Right renal cortex interstitium (tissue), 3 donors: ENCODE results near the gene CEMIP2. TPM values are rescaled to one million over a fixed set of nuclear protein-coding genes. Genes with fewer than 3 reads are reported as not detected.

Experiments
- DNase-seq, 3 donors: peaks; one replicate each; pipeline ENCODE4 v3.0.0-alpha.2; 2013; ENCODE audit warnings: low read depth in 3 of 3, low spot score in 2 of 3
- polyA plus RNA-seq, 3 donors: library from polyadenylated mRNA; unstranded; fragments of 120-200 nt; gene quantifications; one replicate each; pipeline ENCODE4 v1.2.1, GENCODE V29; 2013; ENCODE audit not compliant: insufficient read length in 3 of 3

Gene CEMIP2
- polyA plus RNA-seq, 3 donors = 26.3 to 27.9 (median 27.7) TPM

DNA sequence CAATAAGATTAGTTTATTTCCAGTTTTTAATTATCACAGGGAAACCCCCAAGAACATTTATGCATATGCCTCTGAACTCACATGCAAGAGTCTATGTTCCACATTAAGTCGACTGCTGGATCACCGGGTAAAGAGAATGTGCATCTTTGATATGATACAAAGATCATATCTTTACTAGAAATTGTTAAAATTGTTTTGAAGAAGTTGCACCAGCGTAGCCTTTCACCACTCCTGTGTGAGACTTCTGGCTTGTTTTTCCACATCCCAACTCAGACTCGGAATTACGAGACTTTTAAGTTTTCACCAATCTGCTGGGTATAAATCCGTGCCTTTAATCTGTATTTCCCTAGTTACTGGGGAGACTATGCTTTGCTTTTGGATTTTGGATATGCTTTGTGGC, 113.2 kb downstream of the CEMIP2 start:
- DNase-seq = no peak

DNA sequence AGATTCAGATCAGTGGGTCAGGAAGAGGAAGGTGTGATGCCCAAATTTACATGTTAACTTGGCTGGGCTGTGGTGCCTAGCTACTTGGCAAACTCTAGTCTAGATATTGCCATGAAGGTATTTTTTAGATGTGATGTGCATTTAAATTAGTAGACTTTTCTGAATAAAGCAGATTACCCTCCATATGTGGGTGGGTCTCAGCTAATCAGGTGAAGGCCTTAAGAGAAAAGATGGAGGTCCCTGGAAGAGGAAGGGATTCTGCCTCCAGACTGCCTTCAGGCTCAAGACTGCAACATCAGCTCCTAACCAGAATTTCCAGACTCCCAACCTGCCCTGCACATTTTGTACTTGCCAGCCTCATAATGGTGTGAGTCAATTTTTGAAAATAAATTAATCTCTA, 115.8 kb downstream of the CEMIP2 start:
- no peak for DNase-seq

DNA sequence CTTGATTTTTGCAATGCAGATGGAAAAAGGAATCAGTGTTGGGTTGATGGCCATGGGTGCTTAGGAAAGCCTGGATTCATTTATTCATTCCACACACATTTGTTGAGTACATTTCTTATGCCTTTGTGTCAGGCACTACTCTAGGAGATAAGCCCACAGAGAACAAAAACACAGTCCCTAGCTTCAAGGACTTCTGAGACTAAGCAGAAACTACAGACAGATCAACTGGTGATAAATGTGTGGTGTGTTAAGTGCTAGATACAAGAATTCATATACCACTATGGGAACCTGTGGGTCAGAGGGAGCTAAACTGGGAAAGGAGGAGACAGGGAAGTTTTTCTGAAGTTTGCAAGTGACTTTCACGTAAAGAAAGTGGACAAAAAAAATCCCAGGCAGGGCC, 119.9 kb downstream of the CEMIP2 start:
- DNase-seq = no peak

DNA sequence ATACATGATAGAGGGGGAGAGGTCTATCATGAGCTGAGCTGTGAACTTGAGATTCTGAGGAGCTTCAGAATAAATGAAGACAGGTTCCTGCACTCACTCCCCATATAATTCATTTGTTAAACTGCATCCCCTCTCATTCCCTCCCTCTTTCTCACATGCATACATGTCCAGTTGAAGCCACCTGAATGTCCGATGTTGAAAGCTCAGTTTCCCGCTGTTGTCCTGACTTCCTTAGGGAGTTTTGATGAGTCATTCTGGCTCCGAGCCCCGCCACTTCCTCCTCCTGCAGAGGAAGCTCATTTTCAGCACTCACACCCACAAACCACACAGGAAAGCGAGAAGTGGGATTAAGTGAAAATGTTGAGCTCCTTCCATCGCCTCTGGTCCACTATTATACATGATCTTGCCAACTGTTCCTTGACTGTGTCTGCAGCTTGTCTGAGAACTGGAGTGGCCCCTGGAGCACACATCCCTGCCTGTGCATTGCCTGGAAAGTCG, 121.2 kb downstream of the CEMIP2 start:
- no peak for DNase-seq

DNA sequence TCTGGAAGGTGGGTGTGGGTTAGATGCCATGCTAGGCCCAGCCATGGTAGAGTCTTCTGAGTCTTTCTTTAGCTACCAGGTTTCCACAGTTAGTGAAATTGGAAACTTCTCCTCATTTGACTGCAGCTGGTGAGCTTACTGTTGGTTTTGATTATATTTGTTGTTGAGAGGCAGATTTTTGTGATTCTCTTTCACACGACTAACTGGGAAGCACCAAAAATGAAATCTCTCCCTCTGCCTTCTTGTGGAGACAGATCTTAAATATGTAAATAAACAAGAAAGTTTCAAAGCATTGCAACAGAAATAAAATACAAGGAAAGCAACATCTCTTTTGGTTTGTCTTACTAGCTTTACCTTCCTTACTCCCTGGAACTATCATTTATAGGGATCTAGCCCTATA, 122.2 kb downstream of the CEMIP2 start:
- DNase-seq = no peak

DNA sequence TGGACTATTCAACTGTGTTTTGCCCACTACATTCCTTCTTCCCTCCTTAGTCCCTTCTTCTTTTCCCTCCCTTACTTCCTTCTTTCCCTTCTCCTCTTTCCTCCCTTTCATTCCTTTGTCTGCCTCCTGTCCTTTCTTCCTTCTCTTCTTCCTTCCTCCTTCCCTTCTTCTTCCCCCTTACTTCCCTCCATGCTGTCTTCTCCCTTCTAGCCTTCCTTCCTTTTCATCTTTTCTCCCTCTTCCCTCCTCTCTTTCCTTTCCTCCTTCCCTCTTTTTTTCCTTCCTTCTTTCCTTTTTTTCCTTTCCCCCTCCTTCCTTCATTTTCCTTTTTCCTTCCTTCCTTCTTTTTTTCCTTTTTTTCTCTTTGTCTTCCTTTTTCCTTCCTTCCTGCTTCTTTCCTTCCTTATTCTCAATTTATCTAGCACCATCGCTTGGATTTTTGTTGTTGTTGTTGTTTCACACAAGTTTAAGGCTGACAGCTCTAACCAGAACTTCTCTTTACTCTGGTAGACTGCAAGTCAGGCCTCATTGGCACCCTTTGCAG, 123.4 kb downstream of the CEMIP2 start:
- no peak for DNase-seq

DNA sequence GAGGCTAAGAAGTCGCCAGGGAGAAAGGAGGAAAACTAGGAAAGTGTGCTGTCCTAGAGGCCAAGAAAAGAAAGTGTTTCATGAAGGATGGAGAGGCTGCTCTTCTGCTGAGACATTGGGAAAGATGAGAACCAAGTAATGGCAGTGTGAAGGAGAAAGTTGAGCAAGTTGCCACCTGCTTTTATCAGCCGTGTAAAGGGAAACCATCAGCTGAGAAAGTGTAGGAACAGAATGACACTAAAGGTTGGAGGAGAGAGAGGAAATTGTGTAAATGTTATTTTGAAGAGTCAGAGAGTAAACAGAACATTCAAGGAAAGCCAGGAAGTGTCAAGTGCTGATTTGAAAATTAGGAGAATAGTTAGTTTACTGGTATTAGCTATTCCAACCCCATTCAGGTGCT, 125.0 kb downstream of the CEMIP2 start:
- DNase-seq = no peak

DNA sequence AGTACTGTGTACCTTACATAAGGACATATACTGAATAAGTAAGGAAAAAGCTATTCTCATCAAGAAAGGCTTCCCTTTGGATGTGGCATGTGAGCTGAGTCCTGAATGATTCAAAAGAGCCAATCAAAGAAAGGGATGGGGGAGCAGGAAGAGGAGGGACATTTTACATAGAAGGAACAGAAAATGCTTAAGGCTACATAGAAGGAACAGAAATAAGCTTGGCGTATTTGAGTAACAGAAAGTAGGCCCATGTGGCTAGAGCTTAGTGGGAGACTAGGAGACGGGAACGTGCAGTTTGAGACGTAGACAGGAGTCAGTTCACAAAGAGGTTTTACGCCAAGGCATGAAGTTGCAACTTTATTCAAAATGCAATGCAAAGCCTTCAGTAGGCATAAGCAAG, 126.3 kb downstream of the CEMIP2 start:
- no peak for DNase-seq

DNA sequence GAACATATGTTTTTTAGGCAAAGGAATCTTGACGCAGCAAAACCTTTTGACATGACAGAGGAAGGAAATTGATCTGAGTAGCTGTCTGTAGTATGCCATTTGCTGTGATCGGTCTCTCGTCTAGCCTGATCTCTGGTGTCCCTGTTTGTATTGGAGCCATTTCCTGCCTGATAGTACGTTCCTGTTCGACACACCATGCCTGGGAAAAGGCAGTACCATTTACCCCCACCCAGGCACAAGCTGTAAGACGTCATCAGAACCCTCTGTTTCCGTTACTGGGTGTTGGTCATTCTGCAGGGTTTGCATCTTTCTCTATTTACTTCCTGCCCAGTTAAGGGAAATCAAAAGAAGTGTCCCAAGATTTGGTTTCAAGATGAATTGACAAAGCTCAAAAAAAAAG, 129.7 kb downstream of the CEMIP2 start:
- no peak for DNase-seq

DNA sequence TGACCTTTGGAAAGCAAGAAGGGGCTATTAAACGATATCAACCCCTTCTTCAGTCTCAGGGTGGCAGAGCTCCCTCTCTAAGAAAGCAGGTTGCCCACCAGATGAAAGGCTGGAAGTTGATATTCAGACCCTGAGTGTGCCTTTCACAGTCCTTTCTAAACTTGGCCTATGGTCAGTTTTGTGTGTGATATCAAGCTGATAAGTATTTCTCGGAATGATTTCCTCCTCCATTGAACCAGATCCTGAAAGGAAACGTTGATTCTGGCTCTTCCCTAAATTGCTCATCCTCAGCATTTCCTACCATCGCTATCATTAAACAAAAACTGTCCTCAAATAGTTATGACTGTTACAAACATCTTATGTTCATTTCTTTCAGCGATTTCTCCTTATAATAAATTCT, 130.4 kb downstream of the CEMIP2 start:
- DNase-seq = no peak

DNA sequence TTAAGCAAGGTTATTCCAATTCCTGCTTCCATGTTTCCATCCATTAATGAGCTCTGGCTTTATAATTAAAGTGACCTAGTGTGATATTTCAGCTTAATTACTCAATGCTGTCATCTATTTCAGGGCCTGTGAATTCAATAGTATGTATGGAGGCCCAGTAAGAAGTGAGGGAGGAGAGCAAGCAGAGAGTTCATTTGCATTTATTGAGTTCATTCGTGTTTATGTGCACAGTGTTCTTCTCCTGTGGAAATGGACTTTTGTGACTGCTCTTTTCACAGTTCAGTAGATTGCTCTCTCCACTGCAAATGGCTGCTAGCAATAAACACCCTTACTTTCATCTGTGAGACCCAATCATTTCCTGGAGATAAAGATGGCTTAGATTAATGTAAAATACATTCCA, 130.9 kb downstream of the CEMIP2 start:
- DNase-seq = no peak

DNA sequence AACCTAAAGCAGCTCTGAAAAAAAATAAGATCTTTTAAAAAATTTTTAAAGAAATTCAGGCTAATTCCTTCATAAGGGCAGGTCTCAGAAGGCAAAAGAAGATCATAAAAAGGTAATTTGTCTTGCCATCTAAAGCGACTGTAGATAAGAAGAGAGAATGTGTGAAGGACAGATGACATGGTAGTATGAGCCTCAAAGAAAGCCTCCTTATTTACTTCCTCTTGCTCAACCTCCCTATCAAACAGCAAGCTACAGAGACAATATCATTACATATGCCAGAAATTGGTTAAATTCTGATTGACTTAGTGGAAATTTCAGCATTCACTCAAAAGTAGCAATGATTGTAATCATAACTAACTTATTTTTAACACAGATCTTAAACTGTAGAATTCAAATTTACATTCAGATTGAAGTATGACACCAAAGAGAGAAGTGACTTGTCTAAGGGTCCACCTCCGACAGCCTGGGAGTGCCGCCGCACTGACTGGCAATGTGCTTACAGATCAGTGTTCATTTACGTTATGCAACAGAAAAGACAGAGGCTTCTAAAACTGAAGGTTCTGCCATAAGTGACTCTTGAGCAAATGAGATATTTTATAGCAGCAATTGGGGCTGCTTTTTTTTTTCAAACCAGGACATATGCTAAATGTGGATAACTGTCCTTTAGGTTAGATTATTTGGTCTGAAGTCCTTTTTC, 132.0 kb downstream of the CEMIP2 start:
- no peak for DNase-seq

DNA sequence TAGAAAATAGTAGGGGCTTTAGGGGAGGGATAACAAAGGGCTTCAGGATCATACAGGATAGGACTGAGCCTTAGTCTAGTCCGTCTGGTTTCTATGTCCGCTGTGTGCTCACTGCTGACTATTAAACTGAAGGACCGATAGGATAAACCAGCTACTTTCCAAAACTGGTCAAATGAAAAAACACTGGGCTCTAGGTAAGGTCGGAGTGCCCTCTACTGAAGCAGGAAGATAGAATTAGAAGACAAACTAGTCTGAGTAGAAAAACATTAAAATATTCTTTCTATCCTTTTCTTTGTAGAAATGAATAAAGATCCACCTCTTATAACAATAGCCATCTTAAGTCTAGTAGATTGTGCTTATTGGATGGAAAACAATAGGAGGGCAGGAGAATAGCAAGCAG, 133.6 kb downstream of the CEMIP2 start:
- DNase-seq = no peak

Other genes starting within 250 kb of the CEMIP2 start
- gene ABHD17B, start 142.7 kb upstream of the CEMIP2 start, polyA plus RNA-seq = 10 to 100 TPM; 28.1 to 31.1 (median 29.1) TPM
- 10 to 100 TPM; 15.5 to 18.1 (median 18.0) TPM for gene C9orf85, start 143.1 kb upstream of the CEMIP2 start, polyA plus RNA-seq